Prostate gland (tissue), 2 donors: ENCODE results near the gene MKNK1. TPM values are rescaled to one million over a fixed set of nuclear protein-coding genes. Genes with fewer than 3 reads are reported as not detected.
A peak's percentile ranks its signal among the peaks of the same experiment; 100 is the strongest.

Experiments used
- DNase-seq: peaks from one replicate; pipeline ENCODE4 v3.0.0-alpha.2; 2019; ENCODE audit warnings: low spot score
- H3K27ac ChIP-seq, 2 donors: fragments of 200-600 bp; sonication (generic); 2 replicates each; pipeline ENCODE4 v1.5.1; 2017 to 2019
- H3K27me3 ChIP-seq: fragments of 200-600 bp; sonication (generic); replicated peaks from 2 replicates; pipeline ENCODE4 v1.5.1; 2019; ENCODE audit not compliant: insufficient read depth
- H3K36me3 ChIP-seq, 2 donors: fragments of 200-600 bp; sonication (generic); 1 replicate in 1 of 2; 2 replicates in 1 of 2; pipeline versions ENCODE4 v1.5.1 to v1.8.1; 2017 to 2019
- H3K4me1 ChIP-seq: fragments of 200-600 bp; sonication (generic); replicated peaks from 2 replicates; pipeline ENCODE4 v1.5.1; 2019
- H3K4me3 ChIP-seq, 2 donors: fragments of 200-600 bp; sonication (generic); 2 replicates each; pipeline ENCODE4 v1.5.1; 2017 to 2019
- H3K9me3 ChIP-seq: fragments of 200-600 bp; sonication (generic); 2 replicates; pipeline ENCODE4 v1.5.1; 2017
- POLR2A ChIP-seq: fragments of 450-650 bp; IDR thresholded peaks from one replicate; pipeline ENCODE4 v1.6.1; 2016; ENCODE audit warnings: antibody characterized with exemption, mild to moderate bottlenecking
- POLR2AphosphoS5 ChIP-seq: sonication (generic); formaldehyde crosslinking; IDR thresholded peaks from one replicate; pipeline ENCODE4 v1.6.1; 2017; ENCODE audit warnings: antibody characterized with exemption
- WGBS: methylation state at CpG from one replicate; pipeline ENCODE4 v1.1.5; 2018; 5-methylcytosine and 5-hydroxymethylcytosine counted together
- intact Hi-C: fragments of 100-400 bp; cut with DNase I; formaldehyde crosslinking; loops from one replicate; pipeline ENCODE4 v1.14.2; 2022
- total RNA-seq, 2 donors: library from RNA; depleted of rRNA; stranded (reverse); fragments of >200 nt; gene quantifications; one replicate each; pipeline ENCODE4 v1.1.0, GENCODE V29; 2016
- TF ChIP-seq, protein P1 (sequence below), 4 experiments: fragments of 200-600 bp in 2 of 4; fragments of 450-650 bp in 2 of 4; sonication (generic) in 2 of 4; IDR thresholded peaks; 1 replicate in 3 of 4; 2 replicates in 1 of 4; pipeline ENCODE4 v1.5.1; 2016 to 2019; ENCODE audit warnings: antibody characterized with exemption in 4 of 4, mild to moderate bottlenecking in 2 of 4, moderate library complexity in 2 of 4

The MKNK1 gene
- total RNA-seq, 2 donors from 2014 or later = 28.1 to 37.8 TPM

DNA sequence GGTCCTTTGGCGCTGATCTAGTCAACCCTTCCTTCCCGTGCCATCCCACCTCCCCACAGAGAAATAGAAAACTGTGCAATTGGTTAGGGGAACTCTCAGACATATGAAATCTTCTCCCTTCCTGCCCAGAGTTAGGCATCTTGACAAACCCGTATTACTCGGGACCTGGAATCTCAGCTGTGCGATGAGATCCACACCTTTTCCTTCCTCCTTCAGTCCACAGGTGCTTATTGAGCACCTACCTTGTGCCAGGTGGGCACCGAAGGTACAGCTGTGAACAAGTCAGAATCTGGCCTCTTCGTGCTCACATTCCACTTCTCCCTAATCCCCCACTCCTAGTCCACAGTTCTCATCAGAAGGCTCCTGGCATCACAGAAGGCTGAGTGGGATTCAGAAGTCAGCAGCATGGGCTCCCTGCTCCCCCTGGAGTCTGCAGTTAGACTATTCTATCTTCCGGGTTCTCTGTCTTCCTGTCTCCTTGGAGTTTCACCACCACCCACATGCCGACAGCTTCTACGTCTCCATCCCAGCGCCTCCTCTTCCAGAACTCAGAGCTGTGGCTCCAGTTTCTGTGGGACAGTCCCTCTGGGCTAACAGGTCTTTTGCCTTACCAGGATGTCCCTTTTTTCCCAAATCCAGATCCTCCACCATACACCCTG, 75.6 kb downstream of the MKNK1 start:
- no peak overlapping the region for H3K27ac ChIP-seq
- H3K27me3 ChIP-seq = no peaks in the 10 kb centered on the region
- no peak overlapping the region for H3K4me3 ChIP-seq
- H3K9me3 ChIP-seq = no peaks in the 10 kb centered on the region
- H3K36me3 ChIP-seq = no peaks in the 10 kb centered on the region
- DNase-seq = no peak
- TF ChIP-seq POLR2A (no peak), POLR2AphosphoS5 (no peak)
- TF ChIP-seq, protein P1, sequence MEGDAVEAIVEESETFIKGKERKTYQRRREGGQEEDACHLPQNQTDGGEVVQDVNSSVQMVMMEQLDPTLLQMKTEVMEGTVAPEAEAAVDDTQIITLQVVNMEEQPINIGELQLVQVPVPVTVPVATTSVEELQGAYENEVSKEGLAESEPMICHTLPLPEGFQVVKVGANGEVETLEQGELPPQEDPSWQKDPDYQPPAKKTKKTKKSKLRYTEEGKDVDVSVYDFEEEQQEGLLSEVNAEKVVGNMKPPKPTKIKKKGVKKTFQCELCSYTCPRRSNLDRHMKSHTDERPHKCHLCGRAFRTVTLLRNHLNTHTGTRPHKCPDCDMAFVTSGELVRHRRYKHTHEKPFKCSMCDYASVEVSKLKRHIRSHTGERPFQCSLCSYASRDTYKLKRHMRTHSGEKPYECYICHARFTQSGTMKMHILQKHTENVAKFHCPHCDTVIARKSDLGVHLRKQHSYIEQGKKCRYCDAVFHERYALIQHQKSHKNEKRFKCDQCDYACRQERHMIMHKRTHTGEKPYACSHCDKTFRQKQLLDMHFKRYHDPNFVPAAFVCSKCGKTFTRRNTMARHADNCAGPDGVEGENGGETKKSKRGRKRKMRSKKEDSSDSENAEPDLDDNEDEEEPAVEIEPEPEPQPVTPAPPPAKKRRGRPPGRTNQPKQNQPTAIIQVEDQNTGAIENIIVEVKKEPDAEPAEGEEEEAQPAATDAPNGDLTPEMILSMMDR (IDR thresholded peaks at IDR 0.05) = no peak
- H3K4me1 ChIP-seq = peaks cover 1% of the 10 kb centered on the region
- intact Hi-C loops = loop anchor here (2.0 to 5.0 kb wide), 3 partner anchors 46 to 122 kb away; no protein-coding TSS in a partner anchor
- WGBS = 44% methylated on average over 11 of the region's 11 CpGs

DNA sequence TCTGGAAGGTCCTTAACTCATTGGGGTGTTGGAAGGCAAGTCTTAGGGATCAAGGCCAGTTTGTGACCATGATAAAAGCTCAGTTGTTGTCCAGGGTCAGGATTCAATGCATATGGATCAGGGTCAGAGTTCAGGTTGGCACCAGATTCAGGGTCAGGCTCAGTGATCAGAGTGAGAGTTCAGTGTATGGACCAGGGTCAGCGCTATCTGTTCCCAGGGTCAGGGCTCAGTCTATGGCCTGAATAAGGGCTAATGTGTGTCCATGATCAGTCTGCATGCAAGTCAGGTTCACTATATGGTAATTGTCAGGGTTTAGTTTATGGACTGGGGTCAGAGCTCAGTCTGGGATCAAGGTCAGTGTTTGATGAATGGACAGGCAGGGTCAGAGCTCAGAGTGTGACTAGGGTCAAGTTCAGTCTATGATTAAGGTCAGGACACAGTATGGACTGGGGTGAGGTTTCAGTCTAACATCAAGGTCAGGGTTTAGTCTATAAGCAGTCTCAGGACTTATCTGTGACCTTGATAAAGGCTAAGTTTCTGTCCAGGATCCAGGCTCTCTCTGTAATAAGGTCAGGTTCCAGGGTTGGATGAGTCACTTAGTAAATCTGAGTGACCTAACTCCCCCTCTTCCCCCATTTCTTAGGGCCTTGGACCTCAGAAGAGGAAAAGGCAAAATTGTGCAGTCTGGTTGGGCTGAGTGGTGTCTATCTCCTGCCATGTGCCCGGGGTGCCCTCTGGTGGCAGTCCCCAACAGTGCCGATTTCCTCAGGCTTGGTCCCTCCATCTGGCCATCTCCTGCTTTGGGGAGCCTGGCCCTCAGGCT, 76.4 kb downstream of the MKNK1 start:
- Histone ChIP-seq H3K36me3 (no peaks in the 10 kb centered on the region), H3K9me3 (no peaks in the 10 kb centered on the region), H3K27me3 (no peaks in the 10 kb centered on the region), H3K4me1 (no peaks in the 10 kb centered on the region), H3K4me3 (no peak overlapping the region), H3K27ac (no peak overlapping the region)
- DNase-seq = peak; percentile 79
- intact Hi-C loops = loop anchor here (2.0 to 5.0 kb wide), 3 partner anchors 45 to 121 kb away; no protein-coding TSS in a partner anchor
- WGBS = 31% methylated on average over 3 of the region's 3 CpGs
- TF ChIP-seq POLR2AphosphoS5 (peak; percentile 16), POLR2A (no peak)
- TF ChIP-seq, protein P1 (IDR thresholded peaks at IDR 0.05) = peak; percentile 87 to 96 (median 92)

DNA sequence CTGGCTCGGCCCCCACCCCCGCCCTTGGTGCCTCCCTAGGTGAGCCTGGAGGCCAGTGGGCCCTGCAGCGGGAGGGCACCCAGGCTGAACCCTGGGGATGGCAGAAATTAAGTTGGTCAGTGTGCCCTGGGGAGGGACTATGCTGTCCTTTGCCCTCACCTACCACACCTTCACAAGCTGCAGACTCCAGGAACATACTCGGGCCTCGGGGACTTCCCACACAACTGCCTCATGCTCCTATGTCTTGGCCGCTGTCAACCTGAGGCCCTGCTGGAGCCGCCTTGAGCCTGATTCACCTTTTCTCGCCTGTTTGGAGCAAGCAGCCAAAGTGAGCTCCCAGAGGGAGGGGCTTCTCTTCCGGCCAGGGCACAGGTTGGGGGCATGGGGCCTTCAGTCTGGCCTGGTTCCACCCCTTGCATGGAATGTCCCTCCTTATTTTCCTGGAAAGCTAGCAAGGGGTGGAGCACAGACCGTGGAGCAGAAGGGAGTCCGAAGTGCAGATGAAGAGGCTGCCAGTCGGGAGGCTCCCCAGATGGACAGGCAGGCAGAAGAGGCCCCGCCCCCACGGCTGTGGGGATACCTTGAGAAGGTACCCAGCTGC, 77.3 kb downstream of the MKNK1 start:
- H3K4me3 ChIP-seq = no peak overlapping the region
- no peaks in the 10 kb centered on the region for H3K4me1 ChIP-seq
- no peak overlapping the region for H3K27ac ChIP-seq
- TF ChIP-seq POLR2AphosphoS5 (no peak), POLR2A (no peak)
- TF ChIP-seq, protein P1 (IDR thresholded peaks at IDR 0.05) = no peak
- DNase-seq = no peak
- 44% methylated on average over 14 of the region's 14 CpGs for WGBS
- intact Hi-C loops = loop anchor here (5.0 kb wide), 2 partner anchors 44 to 79 kb away; no protein-coding TSS in a partner anchor
- no peaks in the 10 kb centered on the region for H3K36me3 ChIP-seq
- H3K27me3 ChIP-seq = no peaks in the 10 kb centered on the region
- H3K9me3 ChIP-seq = no peaks in the 10 kb centered on the region

DNA sequence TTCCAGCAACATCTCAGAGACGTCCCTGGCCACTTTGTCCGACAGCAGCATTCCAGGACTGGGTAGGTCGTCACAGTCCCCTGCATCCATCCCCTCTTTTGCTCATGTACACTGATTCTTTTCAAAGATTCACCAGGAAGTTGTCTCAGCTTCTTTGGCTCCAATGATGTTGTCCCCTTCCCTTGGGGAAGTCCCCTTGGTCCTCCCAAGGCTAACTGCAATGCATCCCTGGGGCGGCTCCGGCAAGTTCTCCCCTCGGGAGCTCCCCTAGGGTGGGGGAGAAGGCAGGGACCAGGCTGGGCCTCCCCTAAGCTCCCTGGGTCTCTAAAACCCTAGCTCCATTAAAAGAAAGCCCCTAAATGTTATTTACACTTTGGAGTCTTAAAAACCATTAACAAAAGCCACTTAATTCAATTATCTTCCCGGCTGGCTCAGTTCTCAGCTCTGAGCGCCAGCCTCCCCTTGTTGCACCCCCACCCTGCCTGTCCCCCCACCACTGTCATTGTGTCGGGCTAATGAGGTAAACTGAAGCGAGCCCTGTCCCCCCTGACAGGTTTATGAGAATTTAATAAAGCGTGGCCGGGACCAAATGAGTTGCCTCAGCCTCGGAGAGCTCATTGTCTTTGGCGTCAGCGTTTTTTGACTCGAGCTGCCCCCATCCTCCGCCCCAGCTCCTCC, 77.9 kb downstream of the MKNK1 start:
- Histone ChIP-seq H3K27me3 (no peaks in the 10 kb centered on the region), H3K9me3 (no peaks in the 10 kb centered on the region), H3K36me3 (no peaks in the 10 kb centered on the region), H3K27ac (no peak overlapping the region), H3K4me1 (no peaks in the 10 kb centered on the region), H3K4me3 (no peak overlapping the region)
- TF ChIP-seq POLR2A (no peak), POLR2AphosphoS5 (no peak)
- TF ChIP-seq, protein P1 (IDR thresholded peaks at IDR 0.05) = no peak
- WGBS = 44% methylated on average over 17 of the region's 17 CpGs
- no peak for DNase-seq
- intact Hi-C loops = loop anchor here (5.0 kb wide), 2 partner anchors 44 to 79 kb away; no protein-coding TSS in a partner anchor
